Measurements from ENCODE around the gene TAOK1.

GRCh38 chr17:29458066-29458465 is 67.9 kb downstream of the TAOK1 start:
- no peak for TF ChIP-seq GATA3 (IDR thresholded peaks at IDR 0.05; ENCODE audit: low read depth, low read length)
- no peak for TF ChIP-seq GATA2 (IDR thresholded peaks at IDR 0.05; ENCODE audit: low read depth, low read length)

Measured in SH-SY5Y (cell line).